ENCODE data around the gene RPA1. TPM values are rescaled to one million over a fixed set of nuclear protein-coding genes. Genes with fewer than 3 reads are reported as not detected.

The RPA1 gene
- total and polyA plus RNA-seq, 2 of the 8 experiments (the other 6 are each of a cell fraction or from before 2014, with no cell fraction given), result 79.1 to 194 TPM

- Histone ChIP-seq H4K5ac (ENCODE audit: insufficient read length, low read depth, low read length) (no peak overlapping the region), H4K20me1 (replicated peaks in 1 of 2; ENCODE audit: control insufficient read depth in 1 of 2, insufficient read depth in 2 of 2, low read length in 2 of 2) (no peaks in the 10 kb centered on the region), H2AFZ (ENCODE audit: low read length) (no peak overlapping the region), H2BK5ac (ENCODE audit: low read depth, low read length) (no peak overlapping the region), H2BK120ac (replicated peaks; ENCODE audit: low read depth, low read length) (no peak overlapping the region), H3K14ac (ENCODE audit: insufficient read length) (no peak overlapping the region), H2AK5ac (ENCODE audit: low read depth, low read length) (no peak overlapping the region), H3K27me3 (replicated peaks in 1 of 4; ENCODE audit: control insufficient read depth in 3 of 4, extremely low read depth in 1 of 4, insufficient read depth in 3 of 4, low read length in 3 of 4) (no peaks in the 10 kb centered on the region), H2BK15ac (ENCODE audit: low read length) (no peak overlapping the region), H3K23ac (ENCODE audit: insufficient read length) (no peak overlapping the region), H3K9ac (replicated peaks in 1 of 4; ENCODE audit: extremely low read depth in 1 of 4, low read depth in 3 of 4, low read length in 3 of 4) (no peak overlapping the region), H3K18ac (ENCODE audit: extremely low read depth, low read length) (no peak overlapping the region), H3K4me2 (ENCODE audit: insufficient read depth in 1 of 2, low read depth in 2 of 2, low read length in 2 of 2) (no peak overlapping the region), H3K79me2 (ENCODE audit: control insufficient read depth in 1 of 2, insufficient read depth in 2 of 2, low read length in 2 of 2) (no peaks in the 10 kb centered on the region), H4K8ac (ENCODE audit: extremely low read depth, insufficient read depth, low read length) (no peak overlapping the region), H4K91ac (replicated peaks; ENCODE audit: insufficient read length, low read length) (no peak overlapping the region), H3K56ac (replicated peaks; ENCODE audit: insufficient read length, low read depth, low read length) (no peak overlapping the region), H3K23me2 (ENCODE audit: low read depth, low read length) (no peaks in the 10 kb centered on the region), H2BK12ac (ENCODE audit: low read depth, low read length) (no peak overlapping the region), H2BK20ac (ENCODE audit: low read length) (no peak overlapping the region), H3K4me1 (replicated peaks in 1 of 4; ENCODE audit: control insufficient read depth in 3 of 4, insufficient read depth in 4 of 4, low read length in 3 of 4) (no peaks in the 10 kb centered on the region), H3K79me1 (ENCODE audit: low read depth, low read length) (no peaks in the 10 kb centered on the region; the same call in 1 of the 2 replicates), H3K27ac (ENCODE audit: low read depth, low read length) (no peak overlapping the region), H3K36me3 (ENCODE audit: control insufficient read depth in 2 of 4, insufficient read depth in 4 of 4, low read length in 3 of 4) (peaks cover 0 to 34% (median 24%) of the 10 kb centered on the region in 4 experiments; a peak in 7 of 8 replicates), H3K4ac (replicated peaks; ENCODE audit: insufficient read length, low read depth, low read length) (no peak overlapping the region), H3K4me3 (ENCODE audit: extremely low read depth in 1 of 4, insufficient read depth in 2 of 4, low read depth in 3 of 4, low read length in 4 of 4) (no peak overlapping the region), H3K9me3 (ENCODE audit: insufficient read depth in 2 of 2, low read depth in 1 of 2, low read length in 1 of 2) (no peaks in the 10 kb centered on the region)
- ChIA-PET CTCF (ENCODE audit: partially characterized antibody) (no interaction called here), POLR2A (ENCODE audit: partially characterized antibody) (interaction anchor here (0.6 to 1.1 kb wide), 2 partner anchors 25 to 84 kb away, joined by 3 read pairs; no protein-coding TSS in a partner anchor)
- DNase-seq (ENCODE audit: low read depth in 1 of 2, low spot score in 2 of 2) (no peak), FAIRE-seq (no peak)
- WGBS, 2 experiments (ENCODE audit: extremely low coverage in 1 of 2, insufficient coverage in 1 of 2, insufficient read length in 1 of 2, insufficient replicate concordance in 2 of 2, low coverage in 1 of 2, low lambda C conversion rate in 2 of 2, missing lambda C conversion rate in 1 of 2), result 97% methylated on average over 7 of the region's 7 CpGs; no CpG with 5 or more reads in 1 of the 2 experiments
- TF ChIP-seq EGR1 (IDR thresholded peaks at IDR 0.05; ENCODE audit: borderline replicate concordance, low read depth, low read length) (no peak), KDM1A (IDR thresholded peaks at IDR 0.05; ENCODE audit: borderline replicate concordance, low read length) (no peak), BCL11A (IDR thresholded peaks at IDR 0.05; ENCODE audit: low read depth in 2 of 2, low read length in 2 of 2) (no peak), SIN3A (conservative IDR thresholded peaks at IDR 0.05 in 1 of 2, IDR thresholded peaks at IDR 0.05 in 1 of 2; ENCODE audit: low read depth in 1 of 2, low read length in 2 of 2) (no peak)
Observed at GRCh38 chr17:1800240-1800639, 29.6 kb upstream of the RPA1 start.

All from H1 (cell line).